ENCODE measurements around the gene OSBPL10. TPM values are rescaled to one million over a fixed set of nuclear protein-coding genes. Genes with fewer than 3 reads are reported as not detected.

The OSBPL10 gene
- total RNA-seq, 2 donors from 2014 or later: 4.2 to 8.2 TPM

GRCh38 chr3:31748281-31748932 is 232.7 kb downstream of the OSBPL10 start:
- no peak for DNase-seq (ENCODE audit: low spot score)
- no peak overlapping the region for H3K4me3 ChIP-seq
- H3K4me1 ChIP-seq: peaks cover 0 to 8% of the 10 kb centered on the region in 2 donors
- H3K27ac ChIP-seq: no peak overlapping the region
- no peaks in the 10 kb centered on the region for H3K27me3 ChIP-seq
- H3K9me3 ChIP-seq: no peaks in the 10 kb centered on the region
- H3K36me3 ChIP-seq: no peaks in the 10 kb centered on the region
- TF ChIP-seq CTCF (IDR thresholded peaks at IDR 0.05): no peak

GRCh38 chr3:31747785-31748184 is 233.3 kb downstream of the OSBPL10 start:
- no peaks in the 10 kb centered on the region for H3K36me3 ChIP-seq
- no peak for DNase-seq (ENCODE audit: low spot score)
- H3K9me3 ChIP-seq: no peaks in the 10 kb centered on the region
- H3K27ac ChIP-seq: no peak overlapping the region
- TF ChIP-seq CTCF (IDR thresholded peaks at IDR 0.05): no peak
- no peaks in the 10 kb centered on the region for H3K27me3 ChIP-seq
- no peak overlapping the region for H3K4me3 ChIP-seq
- peaks cover 0 to 8% of the 10 kb centered on the region in 2 donors for H3K4me1 ChIP-seq

- no peak overlapping the region for H3K4me3 ChIP-seq
- no peak for TF ChIP-seq CTCF (IDR thresholded peaks at IDR 0.05)
- H3K27me3 ChIP-seq: no peaks in the 10 kb centered on the region
- no peaks in the 10 kb centered on the region for H3K9me3 ChIP-seq
- DNase-seq (ENCODE audit: low spot score): no peak
- H3K36me3 ChIP-seq: no peaks in the 10 kb centered on the region
- peaks cover 0 to 8% of the 10 kb centered on the region in 2 donors for H3K4me1 ChIP-seq
- H3K27ac ChIP-seq: no peak overlapping the region
Measured at GRCh38 chr3:31744913-31745312, 236.1 kb downstream of the OSBPL10 start.

- DNase-seq (ENCODE audit: low spot score): no peak
- H3K27ac ChIP-seq: no peak overlapping the region
- peaks cover 0 to 8% of the 10 kb centered on the region in 2 donors for H3K4me1 ChIP-seq
Measured at GRCh38 chr3:31743331-31744089, 237.6 kb downstream of the OSBPL10 start.

GRCh38 chr3:31740397-31740796 is 240.7 kb downstream of the OSBPL10 start:
- DNase-seq (ENCODE audit: low spot score): no peak
- H3K9me3 ChIP-seq: no peaks in the 10 kb centered on the region
- no peak for TF ChIP-seq CTCF (IDR thresholded peaks at IDR 0.05)

More at GRCh38 chr3:31743331-31744089, 237.6 kb downstream of the OSBPL10 start:
- no peak overlapping the region for H3K4me3 ChIP-seq
- TF ChIP-seq CTCF (IDR thresholded peaks at IDR 0.05): no peak
- H3K27me3 ChIP-seq: no peaks in the 10 kb centered on the region
- no peaks in the 10 kb centered on the region for H3K9me3 ChIP-seq
- no peaks in the 10 kb centered on the region for H3K36me3 ChIP-seq

More at GRCh38 chr3:31740397-31740796, 240.7 kb downstream of the OSBPL10 start:
- peaks cover 0 to 8% of the 10 kb centered on the region in 2 donors for H3K4me1 ChIP-seq
- H3K36me3 ChIP-seq: no peaks in the 10 kb centered on the region
- no peak overlapping the region for H3K4me3 ChIP-seq
- no peaks in the 10 kb centered on the region for H3K27me3 ChIP-seq
- no peak overlapping the region for H3K27ac ChIP-seq

All from right atrium auricular region (tissue), 2 donors.